Measurements from ENCODE around the gene SLC41A3.

SLC41A3 gene

DNA sequence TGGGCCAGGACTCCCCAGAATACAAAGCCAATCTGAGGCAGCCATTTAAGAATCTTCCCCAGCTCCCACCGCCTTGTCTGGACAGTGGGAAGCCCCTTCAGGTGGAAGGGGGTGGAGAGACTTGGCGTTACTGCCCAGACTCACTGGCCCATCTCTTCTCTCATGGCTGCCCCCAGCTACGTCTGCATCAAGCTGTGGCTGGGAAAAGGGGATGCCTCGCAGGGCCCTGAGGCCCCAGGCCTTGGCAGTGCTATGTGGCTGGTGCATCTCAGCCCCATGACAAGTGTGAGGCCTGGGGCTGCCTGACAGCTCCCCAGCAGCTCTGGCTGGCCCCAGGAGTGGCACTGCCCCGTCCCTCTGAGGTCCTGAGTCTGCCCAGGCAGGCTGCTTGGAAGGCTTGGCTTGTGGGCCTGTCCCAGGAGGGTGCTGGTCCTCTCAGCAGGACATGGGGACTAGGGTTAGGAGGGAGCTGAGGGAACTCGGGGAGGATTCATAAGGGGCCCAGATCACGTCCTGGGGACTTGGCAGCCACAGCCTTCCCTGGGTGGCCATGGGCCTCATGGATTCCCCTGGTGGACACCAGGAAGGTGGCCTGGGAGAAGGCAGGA is 20.2 kb upstream of the SLC41A3 start:
- H3K27ac ChIP-seq: no peak overlapping the region
- no peaks in the 10 kb centered on the region for H3K36me3 ChIP-seq
- H3K4me3 ChIP-seq (ENCODE audit: low read depth in 1 of 2, low read length in 1 of 2): no peak overlapping the region
- H3K4me1 ChIP-seq (ENCODE audit: control insufficient read depth in 1 of 2, insufficient read depth in 1 of 2, low read depth in 1 of 2, low read length in 1 of 2): no peaks in the 10 kb centered on the region
- no peaks in the 10 kb centered on the region for H3K27me3 ChIP-seq
- H3K9me3 ChIP-seq: no peaks in the 10 kb centered on the region
- TF ChIP-seq, protein P1, sequence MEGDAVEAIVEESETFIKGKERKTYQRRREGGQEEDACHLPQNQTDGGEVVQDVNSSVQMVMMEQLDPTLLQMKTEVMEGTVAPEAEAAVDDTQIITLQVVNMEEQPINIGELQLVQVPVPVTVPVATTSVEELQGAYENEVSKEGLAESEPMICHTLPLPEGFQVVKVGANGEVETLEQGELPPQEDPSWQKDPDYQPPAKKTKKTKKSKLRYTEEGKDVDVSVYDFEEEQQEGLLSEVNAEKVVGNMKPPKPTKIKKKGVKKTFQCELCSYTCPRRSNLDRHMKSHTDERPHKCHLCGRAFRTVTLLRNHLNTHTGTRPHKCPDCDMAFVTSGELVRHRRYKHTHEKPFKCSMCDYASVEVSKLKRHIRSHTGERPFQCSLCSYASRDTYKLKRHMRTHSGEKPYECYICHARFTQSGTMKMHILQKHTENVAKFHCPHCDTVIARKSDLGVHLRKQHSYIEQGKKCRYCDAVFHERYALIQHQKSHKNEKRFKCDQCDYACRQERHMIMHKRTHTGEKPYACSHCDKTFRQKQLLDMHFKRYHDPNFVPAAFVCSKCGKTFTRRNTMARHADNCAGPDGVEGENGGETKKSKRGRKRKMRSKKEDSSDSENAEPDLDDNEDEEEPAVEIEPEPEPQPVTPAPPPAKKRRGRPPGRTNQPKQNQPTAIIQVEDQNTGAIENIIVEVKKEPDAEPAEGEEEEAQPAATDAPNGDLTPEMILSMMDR (IDR thresholded peaks at IDR 0.05): no peak

DNA sequence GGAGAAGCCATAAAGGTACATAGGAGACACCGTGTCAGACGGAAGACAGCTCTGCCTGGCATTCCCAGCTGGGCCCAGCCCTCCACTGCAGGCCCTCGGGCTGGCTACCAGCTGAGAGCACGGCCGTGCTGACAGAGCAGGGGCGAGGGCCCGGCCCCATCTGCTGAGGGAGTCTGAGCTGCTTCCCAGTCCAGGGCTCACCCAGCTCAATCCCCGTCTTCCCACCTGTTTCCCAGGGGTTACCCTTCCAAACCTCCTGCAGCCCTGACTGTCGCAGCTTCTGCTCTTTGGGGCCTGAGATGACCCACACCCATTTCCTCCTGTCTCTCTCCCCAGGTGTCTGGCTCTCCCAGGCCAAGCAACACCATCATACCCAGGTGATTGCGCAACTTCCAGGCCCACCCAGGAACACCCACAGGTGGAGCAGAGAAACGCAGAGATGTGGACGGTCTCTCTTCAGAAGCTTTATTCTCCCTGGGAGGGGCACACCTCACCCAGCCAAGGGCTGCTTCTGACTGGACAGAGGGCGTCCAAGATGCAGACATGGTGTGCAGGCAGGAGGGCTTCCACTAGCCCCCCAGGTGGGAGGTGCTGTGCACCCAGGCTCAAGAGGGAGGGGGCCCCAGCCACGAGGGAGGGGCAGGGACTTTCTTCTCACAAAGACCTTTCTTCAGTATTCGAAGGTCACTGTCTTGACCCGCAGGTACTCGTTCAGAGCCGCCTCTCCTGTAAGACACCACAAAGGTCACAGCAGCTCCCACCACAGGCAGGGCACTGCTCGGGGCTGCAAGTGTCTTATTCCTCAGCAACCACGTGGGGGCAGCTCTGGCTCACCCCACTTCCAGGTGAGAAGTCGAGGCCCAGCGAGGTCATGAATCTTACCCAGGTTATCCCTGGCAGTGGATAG is 19.4 kb upstream of the SLC41A3 start:
- Histone ChIP-seq H3K36me3 (no peaks in the 10 kb centered on the region), H3K9me3 (no peaks in the 10 kb centered on the region), H3K27me3 (no peaks in the 10 kb centered on the region), H3K4me3 (ENCODE audit: low read depth in 1 of 2, low read length in 1 of 2) (no peak overlapping the region), H3K4me1 (ENCODE audit: control insufficient read depth in 1 of 2, insufficient read depth in 1 of 2, low read depth in 1 of 2, low read length in 1 of 2) (no peaks in the 10 kb centered on the region), H3K27ac (no peak overlapping the region)
- TF ChIP-seq, protein P1 (IDR thresholded peaks at IDR 0.05): no peak

DNA sequence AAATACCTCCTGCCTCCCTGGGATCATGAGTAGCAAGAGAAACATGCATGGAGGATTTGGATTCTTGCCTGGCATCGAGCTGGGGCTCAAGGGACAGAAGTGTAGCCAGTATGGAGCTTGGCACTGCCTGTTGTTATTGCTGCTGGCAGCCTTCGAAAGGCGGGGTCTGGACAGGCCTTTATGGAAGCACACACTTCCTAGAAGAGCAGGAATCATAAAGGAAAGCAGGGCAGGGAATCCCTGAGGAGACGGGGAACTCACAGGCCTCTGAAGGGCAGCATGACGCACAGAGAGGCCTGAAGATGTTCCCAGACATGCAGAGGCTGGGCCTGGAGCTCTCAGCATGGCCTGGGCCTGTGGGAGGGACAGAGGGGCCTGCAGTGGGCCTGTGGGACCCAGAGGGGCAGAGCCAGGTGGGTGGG is 18.6 kb upstream of the SLC41A3 start:
- TF ChIP-seq, protein P1 (IDR thresholded peaks at IDR 0.05): no peak
- no peak overlapping the region for H3K4me3 ChIP-seq (ENCODE audit: low read depth in 1 of 2, low read length in 1 of 2)
- H3K27me3 ChIP-seq: no peaks in the 10 kb centered on the region
- no peaks in the 10 kb centered on the region for H3K9me3 ChIP-seq
- no peaks in the 10 kb centered on the region for H3K4me1 ChIP-seq (ENCODE audit: control insufficient read depth in 1 of 2, insufficient read depth in 1 of 2, low read depth in 1 of 2, low read length in 1 of 2)
- no peaks in the 10 kb centered on the region for H3K36me3 ChIP-seq
- H3K27ac ChIP-seq: no peak overlapping the region

DNA sequence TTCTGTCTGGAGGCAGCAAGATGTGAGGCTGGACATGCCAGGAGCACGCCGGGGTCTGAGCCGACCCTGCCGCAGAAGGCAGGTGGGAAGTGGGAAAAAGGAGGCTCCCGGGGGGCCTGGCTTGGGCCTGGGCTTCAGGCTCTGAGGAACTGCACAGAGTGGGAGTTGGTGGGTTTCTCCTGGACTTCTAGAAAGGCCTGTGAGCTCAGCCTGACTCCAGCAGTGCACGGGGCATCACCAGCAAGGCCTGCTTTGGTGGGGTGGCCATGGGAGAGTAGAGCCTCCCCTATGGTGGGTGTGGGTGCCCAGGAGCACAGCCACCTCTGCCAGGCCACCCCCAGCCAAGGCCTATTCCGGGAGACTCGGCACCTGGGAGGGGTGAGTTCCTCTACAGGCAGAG is 18.1 kb upstream of the SLC41A3 start:
- Histone ChIP-seq H3K27me3 (no peaks in the 10 kb centered on the region), H3K9me3 (no peaks in the 10 kb centered on the region), H3K4me1 (ENCODE audit: control insufficient read depth in 1 of 2, insufficient read depth in 1 of 2, low read depth in 1 of 2, low read length in 1 of 2) (no peaks in the 10 kb centered on the region), H3K27ac (no peak overlapping the region), H3K36me3 (no peaks in the 10 kb centered on the region), H3K4me3 (ENCODE audit: low read depth in 1 of 2, low read length in 1 of 2) (no peak overlapping the region)
- TF ChIP-seq, protein P1 (IDR thresholded peaks at IDR 0.05): no peak

DNA sequence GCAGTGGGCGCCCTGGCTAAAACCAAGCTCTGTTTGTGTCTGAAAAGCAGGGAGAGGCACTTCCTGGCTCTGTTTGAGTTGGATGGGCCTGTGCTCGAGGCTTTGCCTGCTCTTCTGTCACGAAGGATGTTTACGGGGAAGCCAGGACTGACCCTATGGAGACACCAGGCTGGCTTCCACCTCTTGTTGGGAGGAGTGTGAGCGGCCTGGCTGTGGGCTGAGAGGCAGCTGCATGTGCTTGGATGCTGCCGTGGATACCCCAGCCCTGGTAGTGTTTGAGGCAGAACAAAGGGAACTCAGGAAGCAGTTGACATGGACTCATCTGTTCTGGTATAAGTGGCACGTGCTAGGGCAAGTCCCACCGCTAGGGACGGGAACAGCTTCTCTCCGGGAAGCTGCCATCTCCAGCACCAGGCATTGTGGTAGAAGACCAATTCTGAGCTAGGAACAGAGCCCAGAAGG is 17.6 kb upstream of the SLC41A3 start:
- Histone ChIP-seq H3K4me3 (ENCODE audit: low read depth in 1 of 2, low read length in 1 of 2) (no peak overlapping the region), H3K36me3 (no peaks in the 10 kb centered on the region), H3K27me3 (no peaks in the 10 kb centered on the region), H3K9me3 (no peaks in the 10 kb centered on the region), H3K4me1 (ENCODE audit: control insufficient read depth in 1 of 2, insufficient read depth in 1 of 2, low read depth in 1 of 2, low read length in 1 of 2) (no peaks in the 10 kb centered on the region), H3K27ac (no peak overlapping the region)
- TF ChIP-seq, protein P1 (IDR thresholded peaks at IDR 0.05): no peak
